Tibial nerve (tissue), 4 donors: Measurements from ENCODE around the gene POLH.
"Not testable (repeated sequence)": the region's sequence is repeated elsewhere in the genome, so short reads cannot be mapped to it uniquely, and the experiment has no call there.

Experiments
- CTCF ChIP-seq, 5 experiments: fragments of 200-600 bp in 3 of 5; fragments of 450-650 bp in 2 of 5; sonication (generic) in 3 of 5; IDR thresholded peaks; one replicate each; pipeline ENCODE4 v1.5.1; 2016 to 2019; ENCODE audit warnings: antibody characterized with exemption in 5 of 5, mild to moderate bottlenecking in 3 of 5, moderate library complexity in 2 of 5
- EP300 ChIP-seq, 2 donors: sonication (generic); formaldehyde crosslinking; IDR thresholded peaks; one replicate each; pipeline ENCODE4 v1.6.1; 2017; ENCODE audit warnings: antibody characterized with exemption in 2 of 2, mild to moderate bottlenecking in 1 of 2
- POLR2A ChIP-seq, 2 donors: fragments of 450-650 bp; IDR thresholded peaks; one replicate each; pipeline ENCODE4 v1.6.1; 2017; ENCODE audit warnings: antibody characterized with exemption in 2 of 2, mild to moderate bottlenecking in 2 of 2, moderate library complexity in 2 of 2

GRCh38 chr6:43633002-43633401, 57.0 kb downstream of the POLH start:
- TF ChIP-seq CTCF, POLR2A, EP300 (IDR thresholded peaks at IDR 0.05): not testable (repeated sequence)
